Loucy (cell line): Measurements from ENCODE around the gene CDV3.
"Not testable (repeated sequence)": the region's sequence is repeated elsewhere in the genome, so short reads cannot be mapped to it uniquely, and the experiment has no call there.

Experiments
- H2AFZ ChIP-seq: fragments of 200-600 bp; sonication (generic); 2 replicates; pipeline ENCODE4 v1.6.0; 2016; ENCODE audit warnings: antibody characterized with exemption, mild to moderate bottlenecking, low read length, moderate library complexity
- H3F3A ChIP-seq: fragments of 200-600 bp; 2 replicates; pipeline ENCODE4 v1.6.0; 2016; ENCODE audit warnings: antibody characterized with exemption, low read depth, mild to moderate bottlenecking
- H3K27me3 ChIP-seq: fragments of 200-600 bp; sonication (generic); 2 replicates; pipeline ENCODE4 v1.6.1; 2014; ENCODE audit warnings: low read length, mild to moderate bottlenecking; ENCODE audit not compliant: insufficient read depth, poor library complexity, severe bottlenecking
- H3K36me3 ChIP-seq: fragments of 200-600 bp; sonication (generic); 2 replicates; pipeline ENCODE4 v1.6.1; 2016; ENCODE audit warnings: low read length; ENCODE audit not compliant: insufficient read depth
- H3K4me1 ChIP-seq: fragments of 200-600 bp; sonication (generic); 2 replicates; pipeline ENCODE4 v1.5.1; 2014; ENCODE audit warnings: low read length, mild to moderate bottlenecking; ENCODE audit not compliant: insufficient read depth, poor library complexity, severe bottlenecking
- H3K4me2 ChIP-seq: fragments of 200-600 bp; sonication (generic); 2 replicates; pipeline ENCODE4 v1.6.0; 2014; ENCODE audit warnings: antibody characterized with exemption, low read length, low read depth, mild to moderate bottlenecking; ENCODE audit not compliant: poor library complexity, severe bottlenecking
- H3K4me3 ChIP-seq: fragments of 200-600 bp; sonication (generic); 2 replicates; pipeline ENCODE4 v1.5.1; 2014; ENCODE audit warnings: low read length, mild to moderate bottlenecking, mixed read lengths; ENCODE audit not compliant: poor library complexity, severe bottlenecking
- H3K79me2 ChIP-seq: fragments of 200-600 bp; sonication (generic); 2 replicates; pipeline ENCODE4 v1.6.1; 2014; ENCODE audit warnings: low read length; ENCODE audit not compliant: insufficient read depth
- H3K9ac ChIP-seq: fragments of 200-600 bp; sonication (generic); 2 replicates; pipeline ENCODE4 v1.6.0; 2014; ENCODE audit warnings: mild to moderate bottlenecking, low read depth, low read length, moderate library complexity; ENCODE audit not compliant: poor library complexity, severe bottlenecking
- H3K9me2 ChIP-seq: fragments of 200-600 bp; sonication (generic); replicated peaks from 2 replicates; pipeline ENCODE4 v1.6.1; 2016; ENCODE audit warnings: low read depth, low read length, mixed read lengths
- H3K9me3 ChIP-seq: fragments of 200-600 bp; sonication (generic); 2 replicates; pipeline ENCODE4 v1.6.1; 2014; ENCODE audit warnings: mild to moderate bottlenecking, antibody characterized with exemption, low read length, low read depth; ENCODE audit not compliant: insufficient read depth
- H4K20me1 ChIP-seq: fragments of 200-600 bp; sonication (generic); 2 replicates; pipeline ENCODE4 v1.6.0; 2014; ENCODE audit warnings: antibody characterized with exemption, low read length, mild to moderate bottlenecking; ENCODE audit not compliant: insufficient read depth, poor library complexity, severe bottlenecking
- EZH2phosphoT487 ChIP-seq: fragments of 200-600 bp; IDR thresholded peaks from 2 replicates; pipeline ENCODE4 v1.6.1; 2018; ENCODE audit warnings: antibody characterized with exemption, mild to moderate bottlenecking, moderate library complexity, borderline replicate concordance
- TF ChIP-seq, protein P1 (sequence below): fragments of 200-600 bp; sonication (generic); conservative IDR thresholded peaks from 2 replicates; pipeline ENCODE4 v1.5.1; 2014; ENCODE audit warnings: mild to moderate bottlenecking, antibody characterized with exemption, low read length

Gene CDV3

GRCh38 chr3:133532951-133533350, 40.5 kb upstream of the CDV3 start:
- H3K9me2 ChIP-seq = no peaks in the 10 kb centered on the region
- no peaks in the 10 kb centered on the region for H3F3A ChIP-seq
- no peaks in the 10 kb centered on the region for H3K27me3 ChIP-seq
- no peak overlapping the region for H2AFZ ChIP-seq
- TF ChIP-seq, protein P1, sequence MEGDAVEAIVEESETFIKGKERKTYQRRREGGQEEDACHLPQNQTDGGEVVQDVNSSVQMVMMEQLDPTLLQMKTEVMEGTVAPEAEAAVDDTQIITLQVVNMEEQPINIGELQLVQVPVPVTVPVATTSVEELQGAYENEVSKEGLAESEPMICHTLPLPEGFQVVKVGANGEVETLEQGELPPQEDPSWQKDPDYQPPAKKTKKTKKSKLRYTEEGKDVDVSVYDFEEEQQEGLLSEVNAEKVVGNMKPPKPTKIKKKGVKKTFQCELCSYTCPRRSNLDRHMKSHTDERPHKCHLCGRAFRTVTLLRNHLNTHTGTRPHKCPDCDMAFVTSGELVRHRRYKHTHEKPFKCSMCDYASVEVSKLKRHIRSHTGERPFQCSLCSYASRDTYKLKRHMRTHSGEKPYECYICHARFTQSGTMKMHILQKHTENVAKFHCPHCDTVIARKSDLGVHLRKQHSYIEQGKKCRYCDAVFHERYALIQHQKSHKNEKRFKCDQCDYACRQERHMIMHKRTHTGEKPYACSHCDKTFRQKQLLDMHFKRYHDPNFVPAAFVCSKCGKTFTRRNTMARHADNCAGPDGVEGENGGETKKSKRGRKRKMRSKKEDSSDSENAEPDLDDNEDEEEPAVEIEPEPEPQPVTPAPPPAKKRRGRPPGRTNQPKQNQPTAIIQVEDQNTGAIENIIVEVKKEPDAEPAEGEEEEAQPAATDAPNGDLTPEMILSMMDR = no peak
- H3K4me3 ChIP-seq = no peak overlapping the region
- no peaks in the 10 kb centered on the region for H3K9me3 ChIP-seq
- no peaks in the 10 kb centered on the region for H4K20me1 ChIP-seq
- no peaks in the 10 kb centered on the region for H3K4me1 ChIP-seq
- H3K36me3 ChIP-seq = no peaks in the 10 kb centered on the region
- H3K79me2 ChIP-seq = no peaks in the 10 kb centered on the region
- H3K4me2 ChIP-seq = no peak overlapping the region
- no peak overlapping the region for H3K9ac ChIP-seq

GRCh38 chr3:133535971-133536881, 37.3 kb upstream of the CDV3 start:
- Histone ChIP-seq H3K4me1 (peaks cover 7% of the 10 kb centered on the region), H3K9me2 (no peaks in the 10 kb centered on the region), H2AFZ (no peak overlapping the region), H4K20me1 (no peaks in the 10 kb centered on the region), H3K9ac (no peak overlapping the region), H3K4me3 (no peak overlapping the region), H3K36me3 (no peaks in the 10 kb centered on the region), H3F3A (no peaks in the 10 kb centered on the region), H3K4me2 (no peak overlapping the region), H3K27me3 (no peaks in the 10 kb centered on the region), H3K79me2 (no peaks in the 10 kb centered on the region), H3K9me3 (no peaks in the 10 kb centered on the region)
- no peak for TF ChIP-seq EZH2phosphoT487
- TF ChIP-seq, protein P1 = no peak

- H4K20me1 ChIP-seq, H3K9me3 ChIP-seq, H3K27me3 ChIP-seq, H3K36me3 ChIP-seq, H3K4me3 ChIP-seq, H2AFZ ChIP-seq, H3K9ac ChIP-seq, H3K4me2 ChIP-seq, H3F3A ChIP-seq, H3K79me2 ChIP-seq, H3K9me2 ChIP-seq: not testable (repeated sequence)
- peaks cover 10% of the 10 kb centered on the region for H3K4me1 ChIP-seq
These were observed 36.4 kb upstream of the CDV3 start for GRCh38 chr3:133537131-133537530.

- Histone ChIP-seq H3K4me2 (no peak overlapping the region), H3K27me3 (no peaks in the 10 kb centered on the region), H3K4me1 (peaks cover 10% of the 10 kb centered on the region), H3K9me3 (no peaks in the 10 kb centered on the region), H3K36me3 (no peaks in the 10 kb centered on the region), H3K79me2 (no peaks in the 10 kb centered on the region), H2AFZ (no peak overlapping the region), H4K20me1 (no peaks in the 10 kb centered on the region), H3K9me2 (no peaks in the 10 kb centered on the region), H3K4me3 (no peak overlapping the region), H3K9ac (no peak overlapping the region), H3F3A (no peaks in the 10 kb centered on the region)
- TF ChIP-seq EZH2phosphoT487 = no peak
- TF ChIP-seq, protein P1 = no peak
These were observed 35.3 kb upstream of the CDV3 start for GRCh38 chr3:133538154-133538553.
